OCI-LY3 (cell line): ENCODE results near the gene MYLK.

Source experiments
- H2AFZ ChIP-seq: fragments of 200-600, 300-600 bp; shearing (Covaris generic); 2 replicates; pipeline ENCODE4 v1.6.0; 2014; ENCODE audit warnings: antibody characterized with exemption, low read depth, low read length
- H3K27ac ChIP-seq: fragments of 200-600, 300-600 bp; sonication (generic); 2 replicates; pipeline ENCODE4 v1.5.1; 2014; ENCODE audit warnings: mild to moderate bottlenecking, low read length, moderate library complexity, mixed read lengths
- H3K27me3 ChIP-seq: fragments of 200-600, 300-600 bp; sonication (generic); 2 replicates; pipeline ENCODE4 v1.6.1; 2014; ENCODE audit warnings: low read depth, low read length, mixed read lengths
- H3K36me3 ChIP-seq: fragments of 200-600, 300-600 bp; sonication (generic); replicated peaks from 2 replicates; pipeline ENCODE3; 2014; ENCODE audit warnings: low read depth, low read length, mixed read lengths
- H3K4me1 ChIP-seq: fragments of 300-600, 200-600 bp; sonication (generic); 2 replicates; pipeline ENCODE4 v1.6.1; 2014; ENCODE audit warnings: low read length, mixed read lengths
- H3K4me2 ChIP-seq: fragments of 200-600, 300-600 bp; sonication (generic); 2 replicates; pipeline ENCODE4 v1.6.1; 2014; ENCODE audit warnings: low read length, mixed read lengths
- H3K4me3 ChIP-seq: fragments of 300-600, 200-600 bp; sonication (generic); 2 replicates; pipeline ENCODE4 v1.5.1; 2014; ENCODE audit warnings: antibody characterized with exemption, mild to moderate bottlenecking, low read length, moderate library complexity
- H3K79me2 ChIP-seq: fragments of 300-600, 200-600 bp; shearing (Covaris generic); 2 replicates; pipeline ENCODE4 v1.6.1; 2014; ENCODE audit warnings: mild to moderate bottlenecking, low read length, mixed read lengths
- H3K9ac ChIP-seq: fragments of 300-600, 200-600 bp; shearing (Covaris generic); 2 replicates; pipeline ENCODE4 v1.6.0; 2014; ENCODE audit warnings: mild to moderate bottlenecking, low read length, moderate library complexity
- H3K9me3 ChIP-seq: fragments of 200-600, 300-600 bp; shearing (Covaris generic); 2 replicates; pipeline ENCODE4 v1.6.1; 2014; ENCODE audit warnings: low read length, mixed read lengths; ENCODE audit not compliant: insufficient read depth
- H4K20me1 ChIP-seq: fragments of 200-600, 300-600 bp; sonication (generic); 2 replicates; pipeline ENCODE4 v1.6.1; 2016; ENCODE audit warnings: low read length, mixed read lengths; ENCODE audit not compliant: insufficient read depth
- CTCF ChIP-seq: fragments of 200-600, 300-600 bp; sonication (generic); IDR thresholded peaks from 2 replicates; pipeline ENCODE4 v1.5.1; 2014; ENCODE audit warnings: antibody characterized with exemption, low read length, low read depth
- EZH2phosphoT487 ChIP-seq: fragments of 200-600 bp; shearing (Covaris generic); IDR thresholded peaks from 2 replicates; pipeline ENCODE4 v1.6.1; 2018; ENCODE audit warnings: antibody characterized with exemption, mixed run types, low read depth

The MYLK gene

DNA sequence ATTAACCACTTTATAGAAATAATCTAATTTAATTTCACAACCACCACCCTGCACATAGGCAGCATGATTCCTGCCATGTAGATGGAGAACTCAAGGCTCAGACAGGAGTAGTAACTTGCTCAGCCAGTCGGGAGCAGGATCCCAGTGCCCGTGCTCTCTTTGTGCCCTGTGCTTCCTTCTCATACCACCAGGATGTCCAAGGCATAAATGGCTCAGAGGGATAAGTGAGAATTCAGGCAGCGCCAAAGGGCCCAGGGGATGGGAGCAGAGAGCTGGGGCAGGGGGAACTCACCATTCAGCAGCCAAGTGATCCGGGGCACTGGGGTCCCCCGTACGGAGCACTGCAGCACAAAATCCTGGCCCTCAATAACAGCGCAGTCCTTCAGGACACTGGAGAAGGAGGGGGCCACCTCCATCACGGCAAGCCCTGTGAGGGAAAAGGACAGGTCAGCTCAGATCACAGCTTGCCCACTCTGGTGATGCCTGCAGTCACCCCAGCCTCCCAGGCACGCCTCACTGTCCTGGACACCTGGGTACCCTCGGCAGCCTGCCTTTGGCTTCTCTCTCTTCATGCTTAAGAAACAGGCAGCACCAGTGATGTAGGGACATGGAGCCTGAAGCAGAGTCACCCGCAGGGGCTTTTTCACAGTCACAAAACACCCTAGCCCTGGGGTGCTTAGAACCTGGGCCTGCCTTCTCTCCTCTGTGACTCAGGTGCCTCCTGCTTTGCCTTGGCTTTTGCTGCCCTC, 158.3 kb downstream of the MYLK start:
- TF ChIP-seq CTCF (no peak), EZH2phosphoT487 (no peak)
- H3K79me2 ChIP-seq, result no peaks in the 10 kb centered on the region

DNA sequence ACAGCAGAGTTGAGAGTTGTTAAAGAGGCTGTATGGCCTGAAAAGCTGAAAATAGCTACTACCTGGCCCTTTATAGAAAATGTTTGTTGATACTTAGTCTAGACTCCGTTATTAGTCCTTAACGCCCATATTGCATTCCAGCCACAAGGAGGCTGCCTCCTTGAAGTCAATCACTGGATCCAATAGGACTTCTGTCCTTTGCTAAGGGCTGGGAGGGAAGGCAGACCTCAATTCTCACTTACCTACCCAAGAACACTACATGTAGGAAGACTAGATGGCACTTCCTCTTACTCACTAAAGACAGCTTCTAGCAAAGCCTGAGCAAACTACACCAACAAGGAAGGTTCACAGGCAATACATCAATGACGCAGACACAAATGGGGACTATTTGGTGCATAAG, 159.8 kb downstream of the MYLK start:
- Histone ChIP-seq H3K9ac (no peak overlapping the region), H3K9me3 (no peaks in the 10 kb centered on the region), H3K79me2 (no peaks in the 10 kb centered on the region), H2AFZ (peak overlapping the region; percentile 76; the same call in 1 of the 2 replicates), H3K27me3 (peaks cover 19% of the 10 kb centered on the region; the same call in 1 of the 2 replicates), H3K36me3 (no peaks in the 10 kb centered on the region), H3K4me2 (no peak overlapping the region), H3K27ac (no peak overlapping the region), H4K20me1 (no peaks in the 10 kb centered on the region), H3K4me1 (no peaks in the 10 kb centered on the region), H3K4me3 (no peak overlapping the region)
- TF ChIP-seq EZH2phosphoT487 (no peak), CTCF (no peak)

More for the DNA sequence above, 158.3 kb downstream of the MYLK start:
- Histone ChIP-seq H3K9ac (no peak overlapping the region), H3K9me3 (no peaks in the 10 kb centered on the region), H3K4me1 (no peaks in the 10 kb centered on the region), H3K4me2 (no peak overlapping the region), H3K27me3 (peaks cover 30% of the 10 kb centered on the region), H3K27ac (no peak overlapping the region), H4K20me1 (no peaks in the 10 kb centered on the region), H3K36me3 (no peaks in the 10 kb centered on the region), H3K4me3 (no peak overlapping the region), H2AFZ (no peak overlapping the region)

GRCh38 chr3:123723522-123724168, 160.5 kb downstream of the MYLK start:
- TF ChIP-seq CTCF (peak; percentile 82), EZH2phosphoT487 (no peak)
- H3K4me1 ChIP-seq, result no peaks in the 10 kb centered on the region
- no peak overlapping the region for H3K9ac ChIP-seq
- H3K4me2 ChIP-seq, result peak overlapping the region; percentile 52
- H4K20me1 ChIP-seq, result no peaks in the 10 kb centered on the region
- H2AFZ ChIP-seq, result peak overlapping the region; percentile 76
- H3K27ac ChIP-seq, result no peak overlapping the region
- H3K9me3 ChIP-seq, result no peaks in the 10 kb centered on the region
- H3K79me2 ChIP-seq, result no peaks in the 10 kb centered on the region
- H3K4me3 ChIP-seq, result peak overlapping the region; percentile 64
- H3K36me3 ChIP-seq, result no peaks in the 10 kb centered on the region
- H3K27me3 ChIP-seq, result peaks cover 13% of the 10 kb centered on the region; the same call in 1 of the 2 replicates

DNA sequence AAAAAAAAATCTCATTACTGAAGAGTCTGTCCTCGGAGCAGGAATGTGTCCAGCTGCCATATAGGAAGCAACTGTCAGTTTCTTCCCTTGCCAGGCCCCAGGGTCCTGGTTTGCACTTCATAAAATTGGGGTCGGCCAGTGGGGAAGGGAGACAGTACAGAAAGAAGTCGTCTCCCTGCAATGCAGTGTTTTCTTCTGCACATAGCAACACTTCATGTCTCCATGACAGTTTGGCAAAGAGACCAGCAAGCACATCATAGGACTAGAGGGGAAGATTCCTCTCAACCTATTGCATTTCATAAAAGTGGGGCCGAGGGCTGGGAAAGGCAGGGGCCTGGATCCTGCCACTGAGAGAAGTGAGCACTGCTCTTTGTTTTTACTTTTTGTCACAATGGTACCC, 161.1 kb downstream of the MYLK start:
- Histone ChIP-seq H3K9me3 (no peaks in the 10 kb centered on the region), H3K4me1 (no peaks in the 10 kb centered on the region), H2AFZ (peak overlapping the region; percentile 76), H3K36me3 (no peaks in the 10 kb centered on the region), H3K79me2 (no peaks in the 10 kb centered on the region), H3K27ac (no peak overlapping the region), H3K4me3 (peak overlapping the region; percentile 64; the same call in 1 of the 2 replicates), H3K4me2 (peak overlapping the region; percentile 52), H3K9ac (no peak overlapping the region), H3K27me3 (peaks cover 13% of the 10 kb centered on the region; the same call in 1 of the 2 replicates), H4K20me1 (no peaks in the 10 kb centered on the region)
- TF ChIP-seq CTCF (no peak), EZH2phosphoT487 (no peak)
